ENCODE data around the gene LDLRAD4. TPM values are rescaled to one million over a fixed set of nuclear protein-coding genes. Genes with fewer than 3 reads are reported as not detected.
A peak's percentile ranks its signal among the peaks of the same experiment; 100 is the strongest.

The LDLRAD4 gene
- total and polyA plus RNA-seq, 12 donors = 3.9 to 64.5 (median 36.0) TPM

- 94 to 98% (median 96%) methylated on average over 6 to 10 of the region's 10 CpGs for WGBS, 4 donors
These were observed 272.6 kb downstream of the LDLRAD4 start for GRCh38 chr18:13491138-13491537.

GRCh38 chr18:13492314-13492713, 273.8 kb downstream of the LDLRAD4 start:
- 89 to 95% (median 94%) methylated on average over 7 to 9 of the region's 9 CpGs for WGBS, 4 donors
- no peak for DNase-seq
- Histone ChIP-seq H3K9me3 (replicated peaks in 1 of 3) (no peaks in the 10 kb centered on the region), H3K27me3 (no peaks in the 10 kb centered on the region), H3K4me3 (no peak overlapping the region), H3K27ac (no peak overlapping the region), H3K36me3 (replicated peaks in 1 of 2) (no peaks in the 10 kb centered on the region), H3K4me1 (replicated peaks in 1 of 2) (peaks cover 0 to 8% of the 10 kb centered on the region in 2 donors)
- TF ChIP-seq, protein P1, sequence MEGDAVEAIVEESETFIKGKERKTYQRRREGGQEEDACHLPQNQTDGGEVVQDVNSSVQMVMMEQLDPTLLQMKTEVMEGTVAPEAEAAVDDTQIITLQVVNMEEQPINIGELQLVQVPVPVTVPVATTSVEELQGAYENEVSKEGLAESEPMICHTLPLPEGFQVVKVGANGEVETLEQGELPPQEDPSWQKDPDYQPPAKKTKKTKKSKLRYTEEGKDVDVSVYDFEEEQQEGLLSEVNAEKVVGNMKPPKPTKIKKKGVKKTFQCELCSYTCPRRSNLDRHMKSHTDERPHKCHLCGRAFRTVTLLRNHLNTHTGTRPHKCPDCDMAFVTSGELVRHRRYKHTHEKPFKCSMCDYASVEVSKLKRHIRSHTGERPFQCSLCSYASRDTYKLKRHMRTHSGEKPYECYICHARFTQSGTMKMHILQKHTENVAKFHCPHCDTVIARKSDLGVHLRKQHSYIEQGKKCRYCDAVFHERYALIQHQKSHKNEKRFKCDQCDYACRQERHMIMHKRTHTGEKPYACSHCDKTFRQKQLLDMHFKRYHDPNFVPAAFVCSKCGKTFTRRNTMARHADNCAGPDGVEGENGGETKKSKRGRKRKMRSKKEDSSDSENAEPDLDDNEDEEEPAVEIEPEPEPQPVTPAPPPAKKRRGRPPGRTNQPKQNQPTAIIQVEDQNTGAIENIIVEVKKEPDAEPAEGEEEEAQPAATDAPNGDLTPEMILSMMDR (IDR thresholded peaks at IDR 0.05) = no peak
- TF ChIP-seq POLR2A (IDR thresholded peaks at IDR 0.05) = no peak
- intact Hi-C loops (cut with DNase I) = no loop called here

More at GRCh38 chr18:13491138-13491537, 272.6 kb downstream of the LDLRAD4 start:
- Histone ChIP-seq H3K27me3 (no peaks in the 10 kb centered on the region), H3K27ac (no peak overlapping the region), H3K9me3 (replicated peaks in 1 of 3) (no peaks in the 10 kb centered on the region), H3K4me1 (replicated peaks in 1 of 2) (peaks cover 0 to 8% of the 10 kb centered on the region in 2 donors), H3K4me3 (no peak overlapping the region), H3K36me3 (replicated peaks in 1 of 2) (no peaks in the 10 kb centered on the region)
- DNase-seq = no peak
- TF ChIP-seq POLR2A (IDR thresholded peaks at IDR 0.05) = no peak
- TF ChIP-seq, protein P1 (IDR thresholded peaks at IDR 0.05) = no peak
- intact Hi-C loops (cut with DNase I) = no loop called here

DNA sequence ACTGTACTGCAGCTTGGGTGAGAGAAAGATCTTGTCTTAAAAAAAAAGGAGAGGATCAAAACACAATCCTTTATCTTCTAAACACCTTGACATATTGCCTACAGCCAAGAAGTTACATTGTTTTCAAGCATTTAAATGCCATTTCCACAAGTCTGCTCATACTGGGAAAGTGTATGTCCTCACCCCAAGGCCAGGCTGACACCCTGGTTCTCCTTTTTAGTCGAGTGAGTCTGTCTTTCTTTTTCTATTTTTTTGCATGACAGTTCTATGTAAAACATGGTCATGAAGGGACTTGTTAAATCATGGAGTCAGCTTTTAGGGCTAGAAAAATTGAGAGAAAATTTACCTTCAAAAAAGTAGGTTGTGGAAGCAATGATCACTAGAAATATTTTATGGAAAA, 274.5 kb downstream of the LDLRAD4 start:
- no peaks in the 10 kb centered on the region for H3K36me3 ChIP-seq (replicated peaks in 1 of 2)
- H3K27ac ChIP-seq = no peak overlapping the region
- WGBS, 4 donors = 25 to 48% (median 28%) methylated on average over 1 of the region's 1 CpG
- intact Hi-C loops (cut with DNase I) = no loop called here
- H3K4me3 ChIP-seq = no peak overlapping the region
- H3K27me3 ChIP-seq = no peaks in the 10 kb centered on the region
- TF ChIP-seq, protein P1 (IDR thresholded peaks at IDR 0.05) = no peak
- TF ChIP-seq POLR2A (IDR thresholded peaks at IDR 0.05) = no peak
- DNase-seq = no peak
- H3K4me1 ChIP-seq (replicated peaks in 1 of 2) = peaks cover 0 to 8% of the 10 kb centered on the region in 2 donors
- H3K9me3 ChIP-seq (replicated peaks in 1 of 3) = no peaks in the 10 kb centered on the region

GRCh38 chr18:13493725-13494124, 275.2 kb downstream of the LDLRAD4 start:
- Histone ChIP-seq H3K36me3 (replicated peaks in 1 of 2) (no peaks in the 10 kb centered on the region), H3K4me3 (no peak overlapping the region), H3K27ac (peak overlapping the region in 1 of 5 donors; percentile 33), H3K9me3 (replicated peaks in 1 of 3) (no peaks in the 10 kb centered on the region), H3K4me1 (replicated peaks in 1 of 2) (peaks cover 0 to 8% of the 10 kb centered on the region in 2 donors), H3K27me3 (no peaks in the 10 kb centered on the region)
- intact Hi-C loops (cut with DNase I) = no loop called here
- TF ChIP-seq POLR2A (IDR thresholded peaks at IDR 0.05) = no peak
- TF ChIP-seq, protein P1 (IDR thresholded peaks at IDR 0.05) = no peak
- no peak for DNase-seq
- WGBS, 4 donors = 89 to 92% (median 91%) methylated on average over 9 to 16 of the region's 16 CpGs
